ENCODE data around the gene BNIP3.

The BNIP3 gene

DNA sequence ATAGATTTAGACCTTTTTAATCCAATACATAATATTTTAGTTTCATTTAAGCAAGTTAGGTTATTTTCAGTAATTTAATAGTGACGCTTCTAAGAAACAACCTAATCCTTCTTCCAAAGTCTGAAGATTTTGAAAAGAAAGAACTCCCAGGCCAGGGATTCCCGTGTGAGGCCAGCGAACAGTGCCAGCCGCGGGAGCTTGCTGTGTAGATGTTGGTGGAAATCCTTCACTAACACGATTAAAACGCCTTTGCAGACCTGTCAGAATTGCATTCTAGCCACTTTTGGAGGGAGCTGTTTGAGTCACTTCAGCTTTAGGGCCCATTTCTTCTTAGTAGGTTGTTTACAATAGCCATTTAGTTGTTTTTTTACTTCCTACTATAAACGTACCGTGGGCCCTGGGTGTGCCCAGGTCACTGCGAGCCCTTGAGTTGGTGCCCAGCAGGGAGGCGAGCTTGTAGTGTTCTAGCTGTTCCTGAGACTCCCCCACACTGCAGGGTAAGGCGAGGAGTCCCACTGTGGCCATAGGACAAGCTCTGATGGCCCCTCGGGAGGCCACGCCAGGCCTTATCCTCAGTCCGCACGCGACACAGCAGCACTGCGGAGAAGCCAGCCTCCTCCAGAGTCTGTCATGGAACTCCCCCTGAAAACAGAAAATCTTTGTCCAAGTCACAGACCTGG is 48.6 kb downstream of the BNIP3 start:
- no peak for TF ChIP-seq FOXP2 (optimal IDR thresholded peaks at IDR 0.05; ENCODE audit: borderline replicate concordance, extremely low read depth, extremely low read length, insufficient read depth)

DNA sequence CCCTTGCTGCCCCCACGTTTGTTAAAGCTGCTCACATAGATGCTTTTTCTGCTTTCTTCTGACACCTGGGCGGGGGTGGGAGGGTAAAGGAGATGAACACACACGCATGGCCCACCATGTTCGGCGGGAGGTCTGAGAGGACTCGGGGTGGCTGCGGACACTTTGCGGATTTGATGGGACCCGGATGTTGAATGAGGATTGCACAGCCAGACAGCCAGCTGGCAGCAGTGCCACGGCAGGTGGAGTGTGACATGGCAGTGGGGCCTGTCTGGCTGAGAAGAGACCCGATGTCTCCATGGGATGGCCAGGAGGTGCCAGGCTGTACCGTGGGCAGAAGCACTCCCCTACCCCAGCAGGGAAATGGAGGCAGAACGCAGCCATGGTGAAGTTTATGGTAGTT is 49.7 kb downstream of the BNIP3 start:
- TF ChIP-seq TAF1 (IDR thresholded peaks at IDR 0.05; ENCODE audit: borderline replicate concordance, insufficient read depth, low read length): no peak

DNA sequence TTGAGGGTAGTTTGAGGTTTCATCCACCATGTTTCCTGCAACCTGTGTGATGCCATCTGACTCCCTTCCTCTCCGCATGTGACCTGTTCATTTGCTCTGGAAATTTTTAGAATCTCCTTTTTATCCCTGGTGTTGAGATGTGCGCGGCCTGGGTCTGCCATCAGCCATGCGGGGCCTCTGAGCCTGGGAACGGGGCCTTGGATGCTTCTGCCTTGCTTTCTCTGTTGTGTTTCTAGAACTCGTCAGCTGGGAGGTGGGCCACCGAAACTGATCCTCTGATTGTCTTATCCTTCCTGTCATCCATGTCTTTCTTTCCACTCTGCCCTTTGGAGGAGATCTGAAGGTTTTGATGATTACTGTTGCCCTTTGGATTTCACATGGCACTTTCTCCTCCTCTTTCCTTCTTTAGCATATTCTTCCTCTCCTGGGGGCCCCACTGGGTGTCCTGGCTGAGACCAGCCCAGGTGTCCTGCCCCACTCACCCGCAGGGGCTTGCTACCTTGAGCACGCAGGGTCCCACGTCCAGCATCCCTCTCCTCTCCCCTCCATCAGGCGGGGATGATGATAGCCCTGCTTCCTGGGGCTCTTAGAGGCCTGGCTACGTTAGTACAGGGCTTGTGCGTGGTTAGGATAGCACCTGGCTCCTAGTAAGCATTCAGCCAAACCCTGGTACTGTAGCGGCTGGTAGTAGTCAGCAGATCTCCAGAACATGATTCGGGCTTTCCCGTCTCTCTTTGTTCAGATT is 51.0 kb downstream of the BNIP3 start:
- TF ChIP-seq FOXP2 (optimal IDR thresholded peaks at IDR 0.05; ENCODE audit: borderline replicate concordance, extremely low read depth, extremely low read length, insufficient read depth) (no peak), POLR2AphosphoS5 (IDR thresholded peaks at IDR 0.05; ENCODE audit: low read depth, low read length) (no peak), SIN3A (IDR thresholded peaks at IDR 0.05; ENCODE audit: borderline replicate concordance, insufficient read depth, low read length) (no peak), TAF1 (IDR thresholded peaks at IDR 0.05; ENCODE audit: borderline replicate concordance, insufficient read depth, low read length) (no peak)
- TF ChIP-seq, protein P1, sequence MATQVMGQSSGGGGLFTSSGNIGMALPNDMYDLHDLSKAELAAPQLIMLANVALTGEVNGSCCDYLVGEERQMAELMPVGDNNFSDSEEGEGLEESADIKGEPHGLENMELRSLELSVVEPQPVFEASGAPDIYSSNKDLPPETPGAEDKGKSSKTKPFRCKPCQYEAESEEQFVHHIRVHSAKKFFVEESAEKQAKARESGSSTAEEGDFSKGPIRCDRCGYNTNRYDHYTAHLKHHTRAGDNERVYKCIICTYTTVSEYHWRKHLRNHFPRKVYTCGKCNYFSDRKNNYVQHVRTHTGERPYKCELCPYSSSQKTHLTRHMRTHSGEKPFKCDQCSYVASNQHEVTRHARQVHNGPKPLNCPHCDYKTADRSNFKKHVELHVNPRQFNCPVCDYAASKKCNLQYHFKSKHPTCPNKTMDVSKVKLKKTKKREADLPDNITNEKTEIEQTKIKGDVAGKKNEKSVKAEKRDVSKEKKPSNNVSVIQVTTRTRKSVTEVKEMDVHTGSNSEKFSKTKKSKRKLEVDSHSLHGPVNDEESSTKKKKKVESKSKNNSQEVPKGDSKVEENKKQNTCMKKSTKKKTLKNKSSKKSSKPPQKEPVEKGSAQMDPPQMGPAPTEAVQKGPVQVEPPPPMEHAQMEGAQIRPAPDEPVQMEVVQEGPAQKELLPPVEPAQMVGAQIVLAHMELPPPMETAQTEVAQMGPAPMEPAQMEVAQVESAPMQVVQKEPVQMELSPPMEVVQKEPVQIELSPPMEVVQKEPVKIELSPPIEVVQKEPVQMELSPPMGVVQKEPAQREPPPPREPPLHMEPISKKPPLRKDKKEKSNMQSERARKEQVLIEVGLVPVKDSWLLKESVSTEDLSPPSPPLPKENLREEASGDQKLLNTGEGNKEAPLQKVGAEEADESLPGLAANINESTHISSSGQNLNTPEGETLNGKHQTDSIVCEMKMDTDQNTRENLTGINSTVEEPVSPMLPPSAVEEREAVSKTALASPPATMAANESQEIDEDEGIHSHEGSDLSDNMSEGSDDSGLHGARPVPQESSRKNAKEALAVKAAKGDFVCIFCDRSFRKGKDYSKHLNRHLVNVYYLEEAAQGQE (IDR thresholded peaks at IDR 0.05; ENCODE audit: insufficient read depth in 1 of 2, low read depth in 2 of 2, low read length in 2 of 2): no peak

DNA sequence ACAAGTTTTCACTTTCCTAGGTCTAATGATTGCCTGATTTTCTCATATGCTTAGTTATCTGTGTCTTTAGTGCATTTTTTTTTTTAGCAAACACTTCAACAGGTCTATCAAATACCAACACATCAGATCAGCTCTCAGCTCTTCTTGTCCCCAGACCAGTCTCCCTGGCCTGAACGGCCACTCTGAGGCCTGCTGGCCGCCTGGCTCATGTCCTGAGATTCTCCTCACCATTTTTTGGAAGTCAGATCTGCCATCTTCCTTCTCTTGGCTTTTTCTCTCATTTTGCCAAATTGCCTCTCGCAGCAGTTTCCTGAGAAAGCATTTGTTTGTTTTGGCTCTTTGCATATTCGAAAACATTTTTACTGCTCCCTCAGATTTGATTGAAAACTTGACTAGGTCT is 51.6 kb downstream of the BNIP3 start:
- TF ChIP-seq TAF1 (IDR thresholded peaks at IDR 0.05; ENCODE audit: borderline replicate concordance, insufficient read depth, low read length) (no peak), FOXP2 (optimal IDR thresholded peaks at IDR 0.05; ENCODE audit: borderline replicate concordance, extremely low read depth, extremely low read length, insufficient read depth) (no peak), SIN3A (IDR thresholded peaks at IDR 0.05; ENCODE audit: borderline replicate concordance, insufficient read depth, low read length) (no peak), POLR2AphosphoS5 (IDR thresholded peaks at IDR 0.05; ENCODE audit: low read depth, low read length) (no peak)
- TF ChIP-seq, protein P1 (IDR thresholded peaks at IDR 0.05; ENCODE audit: insufficient read depth in 1 of 2, low read depth in 2 of 2, low read length in 2 of 2): no peak

DNA sequence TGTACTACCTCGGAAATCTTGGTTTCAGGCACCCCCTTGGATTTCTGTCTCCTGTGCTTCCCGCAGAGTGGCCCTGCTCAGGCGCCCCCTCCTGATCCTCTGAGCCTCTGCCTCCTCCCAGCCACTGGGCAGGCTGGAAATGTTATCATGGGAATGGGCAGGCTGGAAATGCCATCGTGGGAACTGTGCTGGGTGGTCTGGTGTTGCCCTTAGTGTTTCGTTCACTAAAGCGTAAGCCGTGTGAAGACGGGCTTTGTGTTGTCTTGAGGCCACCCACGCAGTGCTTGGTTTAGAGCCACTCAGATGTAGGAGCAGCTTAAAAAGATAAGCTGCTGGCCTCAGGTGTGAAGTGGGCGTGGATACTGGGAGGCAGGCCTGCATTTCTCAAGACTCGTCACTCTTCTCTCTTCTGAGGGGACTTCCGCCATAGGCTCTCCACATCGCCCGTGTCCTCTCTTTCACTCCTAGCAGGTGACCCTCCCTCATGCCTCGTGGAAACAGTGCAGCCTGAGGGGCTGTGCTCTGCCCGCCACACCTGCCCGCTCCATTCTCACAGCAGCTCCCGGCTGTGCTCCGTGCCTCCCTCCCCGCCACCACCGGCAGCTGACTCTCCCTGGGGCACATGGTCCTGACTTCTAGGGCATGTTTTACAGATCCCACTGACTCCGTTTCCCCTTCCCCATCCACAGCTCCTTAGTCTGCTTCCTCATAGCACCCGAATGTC is 52.4 kb downstream of the BNIP3 start:
- TF ChIP-seq POLR2AphosphoS5 (IDR thresholded peaks at IDR 0.05; ENCODE audit: low read depth, low read length) (no peak), FOXP2 (optimal IDR thresholded peaks at IDR 0.05; ENCODE audit: borderline replicate concordance, extremely low read depth, extremely low read length, insufficient read depth) (no peak), TAF1 (IDR thresholded peaks at IDR 0.05; ENCODE audit: borderline replicate concordance, insufficient read depth, low read length) (no peak), SIN3A (IDR thresholded peaks at IDR 0.05; ENCODE audit: borderline replicate concordance, insufficient read depth, low read length) (no peak)
- TF ChIP-seq, protein P1 (IDR thresholded peaks at IDR 0.05; ENCODE audit: insufficient read depth in 1 of 2, low read depth in 2 of 2, low read length in 2 of 2): no peak

Data from PFSK-1 (cell line).